Stimulated activated naive CD8-positive, alpha-beta T cell treated with anti-CD3 and anti-CD28 coated beads, Interleukin-15, amount 100 ng/mL, for 72 hours (primary cell): ENCODE measurements around the gene FAM98C.
"Not testable (repeated sequence)": the region's sequence is repeated elsewhere in the genome, so short reads cannot be mapped to it uniquely, and the experiment has no call there.

ENCODE experiments used
- ATAC-seq: fragments of 150-1000 bp; cut with Tn5 transposase; 2 replicates; pipeline ENCODE4 v1.10.0; 2021; ENCODE audit warnings: mild to moderate bottlenecking, moderate library complexity
- DNase-seq, 2 donors: peaks; one replicate each; pipeline ENCODE4 v3.0.0; 2021 to 2022
- H3K27ac Mint-ChIP-seq, 2 donors: one replicate each; pipeline ENCODE4 v1.8.0; 2022; ENCODE audit warnings: mild to moderate bottlenecking in 2 of 2, mixed read lengths in 2 of 2, moderate library complexity in 2 of 2
- H3K27me3 Mint-ChIP-seq: one replicate; pipeline ENCODE4 v1.8.0; 2022; ENCODE audit warnings: mixed read lengths
- H3K4me1 Mint-ChIP-seq: one replicate; pipeline ENCODE4 v1.8.0; 2022; ENCODE audit warnings: mild to moderate bottlenecking, mixed read lengths
- H3K4me3 Mint-ChIP-seq, 2 donors: one replicate each; pipeline ENCODE4 v1.8.0; 2022; ENCODE audit warnings: mild to moderate bottlenecking in 2 of 2, mixed read lengths in 2 of 2, moderate library complexity in 1 of 2
- H3K9me3 Mint-ChIP-seq, 2 donors: one replicate each; pipeline ENCODE4 v1.8.0; 2022; ENCODE audit warnings: mixed read lengths in 2 of 2

The FAM98C gene

DNA sequence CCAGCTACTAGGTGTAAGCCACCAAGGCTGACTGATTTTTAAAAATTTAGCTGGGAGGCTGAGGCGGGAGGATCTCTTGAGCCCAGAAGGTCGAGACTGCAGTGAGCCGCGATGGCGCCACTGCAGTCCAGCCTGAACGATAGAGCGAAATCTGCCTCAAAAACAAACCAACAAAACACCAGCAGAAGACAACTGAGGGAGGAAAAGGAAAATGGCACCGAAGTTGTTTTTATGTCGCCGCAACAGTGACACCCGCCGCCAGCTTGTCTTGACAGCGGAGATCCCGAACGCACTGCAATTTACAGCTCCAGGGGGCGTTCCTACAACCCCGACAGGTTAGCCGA is 298 bp upstream of the FAM98C start:
- Mint-ChIP-seq H3K4me3 (peak overlapping the region; percentile 76 to 99), H3K9me3 (no peaks in the 10 kb centered on the region)

DNA sequence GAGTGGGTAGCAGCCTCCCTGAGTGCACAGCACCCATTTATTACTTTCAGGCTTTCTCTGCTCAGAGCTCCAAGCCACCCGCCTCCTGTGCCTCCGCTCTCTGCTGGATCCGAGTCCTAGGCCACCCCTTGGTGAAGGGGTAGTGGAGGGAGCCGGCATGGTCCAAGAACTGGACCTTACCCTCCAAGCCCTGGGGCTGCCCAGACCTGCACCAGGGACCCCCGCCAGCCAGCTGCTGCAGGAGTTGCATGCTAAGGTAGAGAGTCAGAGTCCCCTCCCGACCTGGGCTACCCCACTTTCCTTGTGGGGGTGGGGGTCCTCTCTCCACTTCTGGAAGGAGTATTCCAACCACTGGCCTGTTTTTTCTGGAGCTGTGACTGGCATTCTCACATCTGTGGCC is 2.0 kb downstream of the FAM98C start:
- DNase-seq (no peak), ATAC-seq (no peak)
- Mint-ChIP-seq H3K9me3 (no peaks in the 10 kb centered on the region), H3K27ac (peak overlapping the region in 1 of 2 donors; percentile 54), H3K27me3 (peaks cover 11% of the 10 kb centered on the region), H3K4me1 (peaks cover 37% of the 10 kb centered on the region), H3K4me3 (peak overlapping the region in 1 of 2 donors; percentile 99)

More for the DNA sequence above, 298 bp upstream of the FAM98C start:
- Mint-ChIP-seq H3K27ac (peak overlapping the region in 1 of 2 donors; percentile 71), H3K27me3 (peaks cover 22% of the 10 kb centered on the region), H3K4me1 (peaks cover 37% of the 10 kb centered on the region)
- ATAC-seq (no peak), DNase-seq (no peak)

DNA sequence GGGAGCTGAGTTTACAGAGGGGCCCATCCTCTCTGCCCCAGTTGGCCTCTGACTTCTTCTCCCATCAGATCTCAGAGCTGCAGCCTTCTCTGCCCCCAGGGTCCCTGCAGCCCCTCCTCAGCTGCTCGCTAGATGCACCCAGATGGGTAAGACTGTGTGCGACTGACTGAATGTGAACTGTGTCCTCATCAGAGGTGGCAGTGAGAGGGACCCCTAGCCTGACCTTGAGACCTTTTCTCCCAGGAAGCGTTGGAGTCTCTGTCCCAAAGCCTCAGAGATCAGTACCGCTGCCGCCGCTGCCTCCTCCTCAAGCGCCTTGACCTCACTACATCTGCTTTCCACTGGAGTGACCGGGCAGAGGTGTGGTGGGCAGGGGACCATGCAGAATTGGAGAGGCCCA is 2.4 kb downstream of the FAM98C start:
- Mint-ChIP-seq H3K27me3 (peaks cover 7% of the 10 kb centered on the region), H3K4me1 (peaks cover 37% of the 10 kb centered on the region), H3K4me3 (no peak overlapping the region), H3K27ac (peak overlapping the region in 1 of 2 donors; percentile 67), H3K9me3 (no peaks in the 10 kb centered on the region)
- no peak for DNase-seq
- ATAC-seq = no peak

DNA sequence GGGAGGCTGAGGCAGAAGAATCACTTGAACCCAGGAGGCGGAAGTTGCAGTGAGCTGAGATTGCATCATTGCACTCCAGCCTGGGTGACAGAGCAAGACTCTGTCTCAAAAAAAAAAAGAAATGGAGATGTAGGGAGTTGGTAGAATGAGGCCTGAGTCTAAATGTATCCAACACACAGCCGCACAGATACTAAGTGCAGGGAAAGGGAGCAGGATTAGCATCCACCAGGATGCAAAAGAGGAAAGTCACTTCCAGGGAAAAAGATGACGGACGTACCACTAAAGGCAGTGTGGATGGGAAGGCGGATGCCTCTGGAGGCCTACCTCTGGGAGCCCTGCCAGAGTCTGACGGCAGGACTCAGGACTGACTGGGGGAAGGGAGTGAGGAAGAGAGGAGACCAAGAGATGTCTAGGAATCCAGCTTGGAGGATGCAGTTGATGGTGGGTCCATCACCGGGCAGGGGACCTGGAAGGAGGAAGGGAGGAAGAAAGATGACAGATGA is 6.8 kb downstream of the FAM98C start:
- Mint-ChIP-seq H3K27ac (no peak overlapping the region), H3K9me3 (no peaks in the 10 kb centered on the region), H3K27me3 (no peaks in the 10 kb centered on the region), H3K4me3 (no peak overlapping the region), H3K4me1 (peaks cover 8% of the 10 kb centered on the region)
- ATAC-seq (no peak), DNase-seq (no peak)

DNA sequence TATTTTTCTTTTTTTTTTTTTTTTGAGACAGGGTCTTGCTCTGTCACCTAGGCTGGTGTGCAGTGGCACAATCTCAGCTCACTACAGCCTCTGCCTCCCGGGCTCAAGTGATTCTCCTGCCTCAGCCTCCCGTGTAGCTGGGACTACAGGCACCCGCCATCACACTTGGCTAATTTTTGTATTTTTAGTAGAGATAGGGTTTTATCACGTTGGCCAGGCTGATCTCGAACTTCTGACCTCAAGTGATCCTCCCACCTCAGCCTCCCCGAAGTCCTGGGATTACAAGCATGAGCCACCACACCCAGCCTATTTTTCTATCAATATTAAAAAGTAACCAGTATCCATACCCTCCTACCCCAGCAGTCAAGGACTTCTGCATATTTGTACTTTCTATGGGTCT is 7.5 kb downstream of the FAM98C start:
- ATAC-seq, H3K27ac Mint-ChIP-seq, H3K9me3 Mint-ChIP-seq, DNase-seq, H3K4me3 Mint-ChIP-seq, H3K27me3 Mint-ChIP-seq, H3K4me1 Mint-ChIP-seq: not testable (repeated sequence)

DNA sequence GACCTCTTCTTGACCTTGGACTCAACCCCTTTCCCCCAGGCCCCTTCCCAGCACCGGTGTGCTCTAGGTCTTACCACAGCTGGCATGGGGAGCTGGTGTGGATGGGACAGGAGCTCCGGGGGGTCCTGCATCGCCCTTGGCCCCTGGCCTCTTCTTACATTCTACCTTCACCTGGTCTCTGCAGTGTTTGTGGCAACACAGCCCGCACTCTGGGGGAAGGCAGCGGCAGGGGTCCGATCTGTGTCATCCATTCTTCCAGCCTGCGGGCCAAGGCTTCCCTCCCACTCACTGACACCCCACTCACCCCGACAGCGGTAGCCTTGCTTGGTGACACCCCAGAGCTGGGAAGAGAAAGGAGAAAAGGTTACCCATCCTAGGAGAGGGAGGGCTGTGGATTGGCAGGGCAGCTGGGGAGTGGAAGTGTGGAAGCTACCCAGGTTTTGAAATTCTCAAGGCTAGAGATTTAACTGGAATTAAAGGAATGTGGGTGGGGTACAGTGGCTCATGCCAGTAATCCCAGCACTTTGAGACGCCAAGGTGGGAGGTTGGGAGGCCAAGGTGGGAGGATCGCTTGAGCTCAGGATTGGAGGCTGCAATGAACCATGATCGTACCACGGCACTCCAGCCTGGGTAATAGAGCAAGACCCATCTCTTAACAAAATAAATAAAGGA is 8.3 kb downstream of the FAM98C start:
- H3K9me3 Mint-ChIP-seq = no peaks in the 10 kb centered on the region
- DNase-seq (no peak), ATAC-seq (no peak)
- no peaks in the 10 kb centered on the region for H3K27me3 Mint-ChIP-seq
- no peak overlapping the region for H3K4me3 Mint-ChIP-seq
- no peaks in the 10 kb centered on the region for H3K4me1 Mint-ChIP-seq
- H3K27ac Mint-ChIP-seq = no peak overlapping the region

DNA sequence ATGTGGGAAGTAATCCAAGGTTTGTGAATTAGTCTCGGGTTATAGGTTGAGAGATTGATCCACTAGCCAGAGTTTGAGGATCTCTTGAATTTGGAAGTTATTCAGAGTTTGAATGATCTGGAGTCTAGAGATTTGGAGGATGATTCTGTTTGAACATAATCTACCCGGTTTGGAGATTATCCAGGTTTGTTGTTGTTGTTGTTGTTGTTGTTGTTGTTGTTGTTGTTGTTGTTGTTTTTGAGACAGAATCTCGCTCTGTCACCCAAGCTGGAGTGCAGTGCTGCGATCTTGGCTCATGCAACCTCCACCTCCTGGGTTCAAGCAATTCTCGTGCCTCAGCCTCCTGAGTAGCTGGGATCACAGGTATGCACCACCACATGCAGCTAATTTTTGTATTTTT is 9.0 kb downstream of the FAM98C start:
- ATAC-seq, DNase-seq, H3K4me3 Mint-ChIP-seq, H3K4me1 Mint-ChIP-seq, H3K27me3 Mint-ChIP-seq, H3K27ac Mint-ChIP-seq, H3K9me3 Mint-ChIP-seq: not testable (repeated sequence)

DNA sequence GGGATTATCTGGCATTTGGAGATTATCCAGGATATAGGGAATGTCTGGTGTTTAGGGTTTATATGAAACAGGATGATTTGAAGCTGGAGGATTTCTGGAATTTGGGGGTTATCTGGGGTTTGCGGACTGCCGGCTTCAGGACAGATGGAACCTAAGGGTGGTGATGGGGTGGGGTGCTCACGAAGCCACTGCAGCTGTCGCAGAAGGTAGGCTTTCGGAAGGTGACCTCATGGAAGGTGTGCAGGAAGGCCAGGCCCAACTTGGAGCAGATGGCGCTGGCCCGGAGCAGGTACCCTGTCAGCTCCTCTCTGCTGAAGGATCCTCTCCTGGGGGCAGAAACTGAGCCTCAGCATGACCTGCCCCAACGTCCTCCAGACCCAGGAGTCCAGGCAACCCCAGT is 9.6 kb downstream of the FAM98C start:
- Mint-ChIP-seq H3K27me3 (no peaks in the 10 kb centered on the region), H3K9me3 (no peaks in the 10 kb centered on the region), H3K4me3 (no peak overlapping the region), H3K27ac (no peak overlapping the region), H3K4me1 (peaks cover 11% of the 10 kb centered on the region)
- DNase-seq (no peak), ATAC-seq (no peak)

DNA sequence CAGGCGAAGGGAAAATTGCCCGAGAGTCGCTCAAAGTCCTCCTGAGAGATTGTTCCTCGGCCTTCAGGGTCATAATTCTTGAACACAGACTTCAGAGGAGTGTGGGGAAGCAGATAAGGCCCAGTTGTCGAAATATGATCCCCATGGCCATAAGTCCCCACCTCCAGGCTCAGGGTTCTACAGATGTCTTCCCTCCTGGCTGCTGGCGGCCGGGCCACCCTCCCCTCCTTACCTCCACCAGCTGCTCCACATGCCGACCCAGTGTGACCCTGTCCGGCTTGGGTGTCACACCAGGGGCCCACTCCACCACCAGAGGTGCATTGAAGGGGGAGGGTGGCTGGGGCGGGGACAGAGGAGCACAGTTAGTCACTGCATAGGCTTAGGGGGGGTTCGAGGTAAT is 10.1 kb downstream of the FAM98C start:
- ATAC-seq (no peak), DNase-seq (no peak)
- Mint-ChIP-seq H3K4me3 (no peak overlapping the region), H3K27ac (no peak overlapping the region), H3K9me3 (no peaks in the 10 kb centered on the region), H3K27me3 (no peaks in the 10 kb centered on the region), H3K4me1 (peaks cover 15% of the 10 kb centered on the region)

DNA sequence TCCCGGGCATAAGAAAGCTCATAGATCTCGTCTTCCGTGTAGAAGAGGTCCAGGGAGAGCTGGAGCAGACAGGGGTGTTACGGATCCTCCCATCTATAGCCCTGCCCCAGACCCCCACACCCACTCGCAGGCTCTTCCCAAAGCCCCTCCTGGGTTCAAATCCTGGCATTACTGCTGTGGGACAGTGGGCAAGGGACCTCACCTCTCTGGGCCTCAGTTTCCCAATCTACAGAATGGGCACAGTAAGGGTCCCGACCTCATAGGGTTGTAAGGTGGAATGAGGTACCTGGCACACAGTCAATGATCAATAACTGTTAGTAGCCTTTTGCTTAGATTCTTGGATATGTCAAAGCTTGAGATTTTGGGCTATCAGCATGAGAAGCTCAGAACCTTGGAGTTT is 10.5 kb downstream of the FAM98C start:
- Mint-ChIP-seq H3K27ac (no peak overlapping the region), H3K9me3 (no peaks in the 10 kb centered on the region), H3K4me3 (no peak overlapping the region), H3K4me1 (peaks cover 20% of the 10 kb centered on the region), H3K27me3 (no peaks in the 10 kb centered on the region)
- ATAC-seq (no peak), DNase-seq (no peak)

DNA sequence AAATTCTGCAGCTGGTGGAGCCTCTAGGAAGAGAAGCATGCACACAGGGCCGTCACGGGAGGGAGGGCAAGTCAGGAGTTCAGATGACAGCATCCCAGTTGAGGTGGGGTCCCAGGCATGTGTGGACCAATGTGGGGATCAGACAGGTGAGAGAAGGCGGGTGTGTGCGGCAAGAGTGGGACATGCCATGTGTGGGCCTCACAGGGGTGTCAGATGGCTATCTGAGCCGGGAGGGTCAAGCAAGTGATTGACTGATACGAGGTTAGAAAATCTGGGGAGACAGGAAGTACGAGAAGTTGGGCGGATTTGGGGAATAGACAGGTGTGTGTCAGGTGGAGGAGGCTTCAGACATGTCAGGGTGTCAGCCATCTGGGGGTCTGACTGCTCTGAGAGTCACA is 14.3 kb downstream of the FAM98C start:
- DNase-seq (no peak), ATAC-seq (peak; percentile 4)
- peaks cover 8% of the 10 kb centered on the region for H3K27me3 Mint-ChIP-seq
- peaks cover 26% of the 10 kb centered on the region for H3K4me1 Mint-ChIP-seq
- H3K9me3 Mint-ChIP-seq = no peaks in the 10 kb centered on the region
- peak overlapping the region; percentile 81 to 84 for H3K4me3 Mint-ChIP-seq
- H3K27ac Mint-ChIP-seq = peak overlapping the region in 1 of 2 donors; percentile 92

DNA sequence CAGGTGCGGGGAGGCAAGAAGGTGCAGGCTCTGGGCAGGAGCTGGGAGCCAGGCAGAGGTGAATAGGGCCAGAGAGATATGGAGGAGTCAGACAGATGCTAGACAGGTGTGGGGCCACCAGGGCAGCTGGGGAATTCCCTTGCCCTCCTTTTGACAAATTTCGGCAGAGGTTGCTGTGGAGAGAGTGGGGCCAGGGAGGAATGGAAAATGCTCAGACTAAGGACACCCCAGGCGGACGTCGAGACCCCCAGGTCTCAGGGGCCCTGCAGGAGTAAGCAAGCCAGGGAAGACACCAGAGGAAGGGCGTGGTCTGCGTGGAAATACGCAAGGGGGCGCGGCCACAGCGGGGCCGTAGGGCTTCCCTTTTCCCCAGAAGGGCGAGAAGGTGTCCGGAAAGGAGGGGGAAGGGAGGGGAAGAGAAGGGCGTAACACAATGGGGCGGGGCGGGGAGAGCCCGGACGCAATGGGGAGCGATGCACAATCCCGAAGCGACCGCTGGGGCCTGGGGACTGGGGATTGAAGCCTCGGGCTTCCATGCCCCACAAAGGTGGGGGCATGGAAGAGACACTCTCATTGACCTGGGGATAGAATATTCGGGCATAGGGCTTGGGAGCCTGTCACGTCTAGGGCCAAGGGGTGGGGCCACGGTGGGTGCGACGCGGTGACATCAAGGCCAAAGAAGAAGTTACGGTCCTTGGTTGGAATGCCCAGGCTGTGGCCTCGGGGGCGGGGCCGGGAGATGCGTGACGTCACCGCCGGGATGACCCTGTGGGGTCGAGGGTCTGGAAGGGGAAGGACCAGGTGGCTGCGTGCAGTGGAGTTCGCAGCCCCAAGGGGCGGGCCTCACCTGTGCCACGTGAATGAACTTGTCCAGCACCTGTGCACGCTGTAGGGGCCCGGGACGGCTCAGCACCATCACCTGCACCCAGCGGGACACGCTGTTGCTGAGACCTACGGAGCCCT is 14.9 kb downstream of the FAM98C start:
- H3K27ac Mint-ChIP-seq = peak overlapping the region; percentile 85 to 92
- H3K4me3 Mint-ChIP-seq = peak overlapping the region; percentile 81 to 84
- DNase-seq (peak; percentile 30 to 62), ATAC-seq (peak; percentile 87)
- H3K4me1 Mint-ChIP-seq = peaks cover 26% of the 10 kb centered on the region
- no peaks in the 10 kb centered on the region for H3K9me3 Mint-ChIP-seq
- H3K27me3 Mint-ChIP-seq = peaks cover 8% of the 10 kb centered on the region

DNA sequence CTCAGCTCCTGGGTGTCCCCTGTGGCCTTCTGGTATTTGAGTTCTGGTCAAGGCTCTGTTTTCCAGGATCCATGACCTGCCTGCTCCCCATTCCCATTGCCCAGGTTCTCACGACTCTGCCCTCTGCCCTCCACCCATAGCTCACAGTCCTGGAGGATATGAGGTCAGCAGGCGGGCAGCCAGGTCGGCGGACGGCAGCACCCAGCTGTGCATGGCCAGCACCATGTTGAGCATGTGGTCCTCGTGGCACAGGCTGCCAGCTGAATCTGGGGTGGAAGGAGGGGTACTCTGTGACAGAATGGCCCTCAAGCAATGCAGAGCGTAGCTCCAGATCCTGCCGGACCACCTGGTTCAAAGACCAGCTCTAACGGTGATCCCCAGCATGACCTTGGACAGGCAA is 18.0 kb downstream of the FAM98C start:
- Mint-ChIP-seq H3K9me3 (no peaks in the 10 kb centered on the region), H3K27me3 (peaks cover 17% of the 10 kb centered on the region), H3K27ac (no peak overlapping the region), H3K4me3 (no peak overlapping the region), H3K4me1 (peaks cover 35% of the 10 kb centered on the region)
- DNase-seq (no peak), ATAC-seq (no peak)

DNA sequence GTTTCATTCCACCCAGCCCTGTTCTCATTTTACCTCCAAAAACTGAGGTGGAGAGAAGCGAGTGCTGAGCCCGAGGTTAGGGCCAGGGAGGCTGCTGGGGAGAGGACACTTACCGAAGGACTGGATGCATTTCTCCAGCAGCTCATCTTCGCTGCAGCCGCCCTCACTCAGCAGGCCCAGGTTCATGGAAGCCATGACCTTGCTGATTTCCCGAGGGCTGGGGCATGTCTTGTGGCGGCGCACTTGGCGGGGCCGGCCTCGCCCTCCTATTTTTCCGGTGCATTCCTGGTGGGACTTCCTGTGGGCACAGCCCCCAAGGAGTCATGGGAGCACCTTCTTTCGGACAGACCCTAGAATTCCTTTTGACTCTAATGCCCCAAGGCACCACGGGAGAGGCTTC is 19.0 kb downstream of the FAM98C start:
- H3K27ac Mint-ChIP-seq = no peak overlapping the region
- ATAC-seq (no peak), DNase-seq (no peak)
- H3K27me3 Mint-ChIP-seq = peaks cover 24% of the 10 kb centered on the region
- no peak overlapping the region for H3K4me3 Mint-ChIP-seq
- peaks cover 40% of the 10 kb centered on the region for H3K4me1 Mint-ChIP-seq
- H3K9me3 Mint-ChIP-seq = no peaks in the 10 kb centered on the region

DNA sequence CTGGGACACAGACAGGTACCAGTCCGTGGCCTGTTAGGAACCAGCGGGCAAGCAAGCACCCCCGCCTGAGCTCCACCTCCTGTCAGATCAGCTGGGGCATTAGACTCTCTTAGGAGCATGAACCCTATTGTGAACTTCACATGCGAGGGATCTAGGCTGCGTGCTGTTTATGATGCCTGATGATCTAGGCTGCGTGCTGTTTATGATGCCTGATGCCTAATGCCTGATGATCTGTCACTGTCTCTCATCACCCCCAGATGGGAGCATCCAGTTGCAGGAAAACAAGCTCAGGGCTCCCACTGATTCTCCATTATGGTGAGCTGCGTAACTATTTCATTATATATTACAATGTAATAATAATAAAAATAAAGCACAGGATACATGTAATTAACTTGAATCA is 19.5 kb downstream of the FAM98C start:
- H3K4me1 Mint-ChIP-seq = peaks cover 34% of the 10 kb centered on the region
- H3K9me3 Mint-ChIP-seq = no peaks in the 10 kb centered on the region
- H3K27ac Mint-ChIP-seq = no peak overlapping the region
- ATAC-seq = no peak
- H3K27me3 Mint-ChIP-seq = peaks cover 24% of the 10 kb centered on the region
- no peak for DNase-seq
- H3K4me3 Mint-ChIP-seq = no peak overlapping the region

DNA sequence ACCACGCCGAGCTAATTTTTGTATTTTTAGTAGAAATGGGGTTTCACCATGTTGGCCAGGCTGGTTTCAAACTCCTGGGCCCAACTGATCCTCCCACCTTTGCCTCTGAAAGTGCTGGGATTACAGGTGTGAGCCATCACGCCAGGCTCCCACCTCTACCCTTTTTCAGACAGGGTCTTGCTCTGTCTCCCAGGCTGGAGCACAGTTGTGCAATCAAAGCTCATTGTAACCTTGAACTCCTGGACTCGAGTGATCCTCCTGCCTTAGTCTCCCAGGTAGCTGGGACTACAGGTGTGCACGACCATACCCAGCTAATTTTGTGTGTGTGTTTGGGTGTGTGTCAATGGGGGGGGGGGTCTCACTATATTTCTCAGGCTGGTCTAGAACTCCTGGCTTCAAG is 21.4 kb downstream of the FAM98C start:
- Mint-ChIP-seq H3K4me1 (peaks cover 27% of the 10 kb centered on the region), H3K4me3 (no peak overlapping the region)

More for the DNA sequence above, 21.4 kb downstream of the FAM98C start:
- Mint-ChIP-seq H3K27ac (no peak overlapping the region), H3K27me3 (peaks cover 31% of the 10 kb centered on the region), H3K9me3 (no peaks in the 10 kb centered on the region)
- DNase-seq = no peak
- ATAC-seq = no peak
